Pulmonary artery endothelial cell (primary cell): ENCODE data around the gene TRDN. TPM values are rescaled to one million over a fixed set of nuclear protein-coding genes. Genes with fewer than 3 reads are reported as not detected.
"Not testable (repeated sequence)": the region's sequence is repeated elsewhere in the genome, so short reads cannot be mapped to it uniquely, and the experiment has no call there.

Source experiments
- DNase-seq: peaks from one replicate; pipeline ENCODE4 v3.0.0-alpha.2; 2011; ENCODE audit warnings: low read depth, low spot score
- total RNA-seq: library from RNA; depleted of rRNA; stranded (reverse); fragments of >200 nt; gene quantifications from 2 replicates; pipeline ENCODE4 v1.2.3, GENCODE V29; 2014

The TRDN gene
- total RNA-seq, 1 donor from 2014 or later, result not detected

DNA sequence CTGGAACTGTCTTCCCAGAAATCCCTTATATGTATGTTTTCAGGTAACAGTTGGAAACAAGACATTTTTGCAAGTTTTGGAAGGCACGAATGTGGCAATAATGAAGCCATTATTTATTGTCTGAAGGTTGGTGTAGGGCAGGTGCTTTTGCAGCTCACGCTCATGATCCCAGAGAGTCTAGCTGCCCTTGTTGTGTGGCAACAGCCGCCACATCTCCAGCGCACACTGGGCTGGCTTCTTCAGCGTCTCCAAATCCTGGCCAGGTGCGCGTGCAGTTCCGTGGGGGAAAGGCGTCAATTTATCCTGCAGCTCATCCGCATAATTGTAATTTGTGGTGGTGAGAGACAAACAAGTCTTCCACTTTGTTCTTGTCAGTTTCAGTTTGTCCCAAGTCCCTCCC, 71.2 kb downstream of the TRDN start:
- DNase-seq, result no peak

GRCh38 chr6:123564361-123564760, 72.4 kb downstream of the TRDN start:
- DNase-seq, result no peak

DNA sequence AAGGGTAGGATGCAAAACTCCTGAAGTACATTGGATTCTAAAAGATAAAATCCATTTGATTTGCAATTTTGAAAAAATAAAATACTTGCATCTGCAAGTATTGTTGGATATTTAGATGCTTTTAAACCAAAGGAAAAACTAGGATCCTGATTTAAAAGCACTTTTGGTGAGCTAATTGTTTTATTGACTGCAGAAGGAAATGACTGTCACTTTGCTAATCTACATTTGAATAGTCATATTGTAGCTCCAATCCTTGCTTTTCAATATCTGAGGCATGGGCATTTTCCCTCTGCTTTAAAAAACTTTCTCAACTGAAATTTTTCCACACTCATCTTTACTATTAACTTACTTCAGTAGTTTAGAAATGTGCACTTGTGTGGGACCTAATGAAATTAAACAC, 74.1 kb downstream of the TRDN start:
- DNase-seq, result no peak

- no peak for DNase-seq
Observed at GRCh38 chr6:123562264-123562663, 74.5 kb downstream of the TRDN start.

DNA sequence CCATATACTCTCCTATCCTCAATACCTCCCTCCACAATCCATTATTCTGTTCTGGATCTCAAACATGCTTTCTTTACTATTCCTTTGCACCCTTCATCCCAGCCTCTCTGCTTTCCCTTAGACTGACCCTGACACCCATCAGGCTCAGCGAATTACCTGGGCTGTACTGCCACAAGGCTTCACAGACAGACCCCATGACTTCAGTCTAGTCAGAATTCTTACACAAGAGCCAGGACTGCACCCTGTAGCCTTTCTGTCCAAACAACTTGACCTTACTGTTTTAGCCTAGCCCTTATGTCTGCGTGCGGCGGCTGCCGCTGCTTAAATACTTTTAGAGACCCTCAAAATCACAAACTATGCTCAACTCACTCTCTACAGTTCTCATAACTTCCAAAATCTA, 76.9 kb downstream of the TRDN start:
- not testable (repeated sequence) for DNase-seq

DNA sequence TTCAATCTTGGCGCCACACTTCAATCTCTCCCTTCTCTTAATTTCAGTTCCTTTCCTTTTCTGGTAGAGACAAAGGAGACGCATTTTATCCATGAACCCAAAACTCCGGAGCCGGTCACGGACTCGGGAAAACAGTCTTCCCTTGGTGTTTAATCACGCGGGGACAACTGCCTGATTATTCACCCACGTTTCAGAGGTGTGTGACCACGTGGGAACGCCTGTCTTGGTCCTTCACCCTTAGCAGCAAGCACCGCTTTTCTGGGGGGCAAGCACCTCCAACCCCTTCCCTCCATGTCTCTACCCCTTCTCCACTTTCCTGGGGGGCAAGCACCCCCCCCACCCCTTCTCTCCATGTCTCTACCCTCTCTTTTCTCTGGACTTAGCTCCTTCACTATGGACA, 79.3 kb downstream of the TRDN start:
- DNase-seq, result not testable (repeated sequence)

GRCh38 chr6:123551939-123552707, 84.6 kb downstream of the TRDN start:
- DNase-seq, result peak; percentile 33

DNA sequence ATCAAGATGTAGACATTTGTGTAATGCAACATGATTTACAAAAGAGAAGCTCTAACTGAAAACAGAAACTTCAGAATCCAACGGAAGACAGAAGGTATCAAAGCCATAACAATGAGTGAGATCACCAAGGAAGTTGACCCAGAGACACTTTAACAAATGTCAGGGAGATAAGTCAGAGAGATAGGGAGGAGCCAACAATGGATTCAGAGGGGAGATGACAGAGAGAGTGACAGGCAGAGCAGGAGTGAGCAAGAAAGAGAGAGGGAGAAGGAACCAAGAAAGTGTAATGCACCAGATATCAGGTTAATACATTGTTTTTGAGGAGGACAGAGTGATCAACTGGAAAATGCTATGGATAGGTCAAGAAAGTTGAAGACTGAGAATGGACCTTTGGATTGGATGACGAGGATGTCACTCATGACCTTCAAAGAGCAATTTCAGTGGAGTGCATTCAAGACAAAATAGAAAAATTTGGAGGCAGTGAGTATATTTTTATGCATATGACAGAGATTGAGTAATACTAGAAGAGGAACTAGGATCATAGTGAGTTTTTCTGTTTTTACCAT, 86.6 kb downstream of the TRDN start:
- DNase-seq, result no peak

GRCh38 chr6:123549476-123549875, 87.3 kb downstream of the TRDN start:
- no peak for DNase-seq

- DNase-seq, result peak; percentile 7
Observed at GRCh38 chr6:123547216-123547978, 89.4 kb downstream of the TRDN start.

- DNase-seq, result no peak
Observed at GRCh38 chr6:123546537-123546936, 90.2 kb downstream of the TRDN start.

DNA sequence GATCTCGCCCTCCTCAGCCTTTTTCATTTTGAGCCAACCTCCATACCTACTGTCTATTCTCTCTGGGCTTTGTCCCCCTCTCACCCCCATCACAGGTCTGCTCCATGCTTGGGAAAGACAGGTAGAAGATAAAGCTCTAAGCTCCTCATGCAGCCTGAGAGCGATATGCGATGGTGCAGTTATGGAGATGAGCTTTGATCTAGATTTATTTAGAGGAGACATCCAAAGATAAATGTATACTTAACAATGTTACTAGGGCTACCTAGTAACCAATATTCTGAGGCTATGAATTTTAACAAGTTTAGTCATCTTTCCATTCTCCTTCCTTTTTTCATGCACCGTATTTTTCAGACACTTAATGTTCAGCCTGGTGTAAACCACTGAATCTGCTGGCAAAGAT, 95.3 kb downstream of the TRDN start:
- no peak for DNase-seq

- no peak for DNase-seq
Observed at GRCh38 chr6:123533862-123534648, 102.7 kb downstream of the TRDN start.

DNA sequence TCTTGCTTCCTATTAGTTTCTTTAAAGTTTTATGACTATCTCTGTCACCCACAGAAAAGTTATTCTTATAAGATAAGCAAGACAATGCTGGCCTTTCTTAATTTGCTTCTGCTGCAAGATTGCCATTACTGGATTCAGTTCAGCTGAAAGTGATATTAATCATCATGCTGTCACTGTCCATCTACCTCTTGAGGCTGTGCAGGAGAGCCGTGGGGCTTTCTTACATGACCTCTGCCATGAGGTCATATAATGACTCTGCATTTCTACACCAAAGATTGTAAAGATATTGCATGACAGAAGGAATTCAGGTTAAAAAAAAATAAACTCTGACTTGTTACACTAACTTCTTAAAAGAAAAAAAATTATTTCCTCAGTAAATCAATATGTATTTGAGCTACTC, 106.9 kb downstream of the TRDN start:
- DNase-seq, result no peak

- DNase-seq, result no peak
Observed at GRCh38 chr6:123529058-123529457, 107.7 kb downstream of the TRDN start.

DNA sequence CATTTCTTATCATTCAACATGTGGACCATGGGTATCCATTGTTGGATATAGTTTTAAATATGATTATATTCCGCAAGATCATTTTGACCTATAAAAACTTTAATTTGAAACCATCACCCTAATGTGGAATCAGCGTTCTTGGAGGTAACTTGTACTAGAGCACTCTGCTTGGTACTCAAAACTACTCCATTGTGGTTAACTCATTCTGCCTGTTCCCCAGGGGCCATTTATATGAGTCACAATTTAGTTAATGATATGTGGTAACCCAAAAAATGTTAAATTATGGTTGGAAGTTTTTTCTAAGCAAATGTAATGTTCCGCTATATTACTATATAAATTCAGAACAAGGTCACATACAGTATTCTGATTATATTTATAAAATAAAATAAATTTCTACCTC, 109.3 kb downstream of the TRDN start:
- no peak for DNase-seq

- DNase-seq, result no peak
Observed at GRCh38 chr6:123526128-123526527, 110.6 kb downstream of the TRDN start.

DNA sequence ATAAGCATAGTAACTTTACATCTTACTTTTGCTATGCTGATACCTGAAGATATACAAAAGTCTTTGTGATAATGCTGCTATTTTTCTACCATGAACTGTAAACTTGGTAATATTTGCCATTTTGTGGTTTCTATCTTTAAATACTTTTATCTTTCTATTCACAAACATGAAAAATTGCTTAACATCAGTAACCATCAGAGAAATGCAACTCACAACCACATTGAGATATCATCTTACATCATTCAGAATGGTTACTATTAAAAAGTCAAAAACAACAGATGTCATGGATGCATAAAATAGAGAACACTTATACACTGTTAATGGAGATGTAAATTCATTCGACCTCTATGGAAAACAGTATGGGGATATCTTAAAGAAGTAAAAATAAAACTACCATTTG, 112.0 kb downstream of the TRDN start:
- DNase-seq, result no peak

DNA sequence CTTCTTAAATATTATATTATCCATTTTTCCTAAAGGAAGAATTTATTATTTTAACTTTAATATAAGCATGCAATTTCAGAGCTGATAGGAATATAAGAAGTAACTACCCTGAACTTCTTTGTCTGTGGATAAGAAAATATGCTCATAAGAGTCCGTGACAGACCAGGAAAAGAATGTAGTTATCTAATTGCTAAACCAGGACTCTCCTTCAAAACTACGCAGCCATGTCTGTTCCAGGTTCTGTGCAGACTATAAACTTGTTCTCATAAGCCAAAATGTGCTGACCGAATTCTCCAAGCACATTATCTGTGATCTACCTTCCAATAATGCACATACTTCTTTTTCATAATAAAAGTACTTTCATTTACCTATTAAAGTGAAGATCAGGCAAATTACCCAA, 116.5 kb downstream of the TRDN start:
- no peak for DNase-seq

- DNase-seq, result no peak
Observed at GRCh38 chr6:123519189-123519505, 117.6 kb downstream of the TRDN start.

DNA sequence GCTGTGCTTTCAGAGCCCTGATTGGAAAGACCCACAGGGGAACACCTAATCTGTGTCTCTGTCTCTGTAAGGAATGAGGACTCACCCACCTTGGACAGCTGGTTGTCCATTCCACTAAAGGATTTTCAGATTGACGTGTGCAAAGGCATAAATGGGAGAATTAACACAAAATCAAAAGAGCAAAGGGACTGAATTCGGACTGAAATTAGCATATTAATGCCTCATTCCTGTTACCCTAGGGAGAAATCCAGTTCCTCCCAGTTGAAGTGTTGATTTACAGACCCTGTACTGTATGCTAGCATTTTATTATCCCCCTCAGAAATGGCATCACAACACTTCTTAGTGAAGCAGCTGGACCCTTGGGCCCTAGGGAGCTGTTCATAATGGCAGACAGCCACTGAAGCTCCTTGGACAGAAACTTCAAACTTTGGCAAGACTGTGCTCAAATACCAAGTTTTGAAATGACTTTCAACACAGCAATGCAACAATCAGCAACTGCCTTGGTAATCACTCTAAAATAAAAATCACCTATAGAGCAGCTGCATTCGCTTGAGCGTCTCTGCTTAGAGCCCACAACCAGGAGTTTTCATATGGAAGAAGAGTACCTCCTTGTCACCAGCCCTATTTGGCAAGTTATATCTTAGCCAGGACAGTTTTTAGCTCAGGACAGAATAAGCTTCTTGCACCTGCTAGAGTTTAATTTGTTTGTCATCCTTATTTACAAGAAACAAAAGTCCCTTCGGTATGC, 118.1 kb downstream of the TRDN start:
- no peak for DNase-seq
